ENCODE results near the gene MEF2B.

The MEF2B gene

DNA sequence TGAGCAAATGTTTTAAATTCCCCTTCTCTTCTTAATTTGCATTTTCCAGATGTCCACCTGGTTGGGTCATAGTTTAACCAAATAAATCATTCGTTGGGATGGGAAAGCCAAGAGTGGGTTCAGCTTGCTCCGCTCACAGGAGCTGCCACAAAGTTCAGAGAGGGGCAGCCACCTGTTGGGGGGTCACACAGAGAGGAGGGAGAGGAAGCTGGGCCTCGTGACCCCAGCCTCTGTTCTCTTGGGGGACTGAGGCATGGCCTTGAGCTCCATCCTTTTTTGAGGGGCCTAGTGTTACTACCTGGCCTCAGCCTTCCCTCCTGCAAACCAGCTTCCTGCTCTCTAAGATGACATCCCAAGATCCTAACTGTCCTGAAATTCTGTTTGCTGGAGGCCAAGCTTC is 2.5 kb downstream of the MEF2B start:
- no peak for DNase-seq (ENCODE audit: low read depth)
- no peak overlapping the region for H3K4me3 ChIP-seq (ENCODE audit: low read depth, low read length)
- TF ChIP-seq, protein P1, sequence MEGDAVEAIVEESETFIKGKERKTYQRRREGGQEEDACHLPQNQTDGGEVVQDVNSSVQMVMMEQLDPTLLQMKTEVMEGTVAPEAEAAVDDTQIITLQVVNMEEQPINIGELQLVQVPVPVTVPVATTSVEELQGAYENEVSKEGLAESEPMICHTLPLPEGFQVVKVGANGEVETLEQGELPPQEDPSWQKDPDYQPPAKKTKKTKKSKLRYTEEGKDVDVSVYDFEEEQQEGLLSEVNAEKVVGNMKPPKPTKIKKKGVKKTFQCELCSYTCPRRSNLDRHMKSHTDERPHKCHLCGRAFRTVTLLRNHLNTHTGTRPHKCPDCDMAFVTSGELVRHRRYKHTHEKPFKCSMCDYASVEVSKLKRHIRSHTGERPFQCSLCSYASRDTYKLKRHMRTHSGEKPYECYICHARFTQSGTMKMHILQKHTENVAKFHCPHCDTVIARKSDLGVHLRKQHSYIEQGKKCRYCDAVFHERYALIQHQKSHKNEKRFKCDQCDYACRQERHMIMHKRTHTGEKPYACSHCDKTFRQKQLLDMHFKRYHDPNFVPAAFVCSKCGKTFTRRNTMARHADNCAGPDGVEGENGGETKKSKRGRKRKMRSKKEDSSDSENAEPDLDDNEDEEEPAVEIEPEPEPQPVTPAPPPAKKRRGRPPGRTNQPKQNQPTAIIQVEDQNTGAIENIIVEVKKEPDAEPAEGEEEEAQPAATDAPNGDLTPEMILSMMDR (IDR thresholded peaks at IDR 0.05; ENCODE audit: insufficient read depth, low read depth, low read length, missing control alignments): no peak

DNA sequence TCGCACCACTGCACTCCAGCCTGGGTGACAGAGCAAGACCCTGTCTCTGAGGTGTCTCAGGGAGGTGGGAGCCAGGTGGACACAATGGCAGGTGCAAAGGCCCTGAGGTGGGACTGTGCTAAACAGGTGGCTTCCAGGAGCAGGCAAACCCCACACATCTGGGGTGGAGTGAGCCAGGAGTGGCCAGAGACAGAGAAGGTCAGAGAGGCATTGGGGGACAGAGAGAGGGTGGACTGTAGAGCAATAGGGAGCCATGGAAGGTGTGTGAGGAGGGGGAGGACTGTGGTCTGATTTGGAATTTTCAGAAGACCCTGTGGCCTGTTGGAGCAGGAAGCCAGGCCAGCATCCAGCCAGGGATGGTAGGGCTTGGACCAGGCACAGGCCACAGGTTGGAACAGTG is 4.7 kb downstream of the MEF2B start:
- H3K4me3 ChIP-seq (ENCODE audit: low read depth, low read length): no peak overlapping the region
- no peak for DNase-seq (ENCODE audit: low read depth)
- TF ChIP-seq, protein P1 (IDR thresholded peaks at IDR 0.05; ENCODE audit: insufficient read depth, low read depth, low read length, missing control alignments): no peak

DNA sequence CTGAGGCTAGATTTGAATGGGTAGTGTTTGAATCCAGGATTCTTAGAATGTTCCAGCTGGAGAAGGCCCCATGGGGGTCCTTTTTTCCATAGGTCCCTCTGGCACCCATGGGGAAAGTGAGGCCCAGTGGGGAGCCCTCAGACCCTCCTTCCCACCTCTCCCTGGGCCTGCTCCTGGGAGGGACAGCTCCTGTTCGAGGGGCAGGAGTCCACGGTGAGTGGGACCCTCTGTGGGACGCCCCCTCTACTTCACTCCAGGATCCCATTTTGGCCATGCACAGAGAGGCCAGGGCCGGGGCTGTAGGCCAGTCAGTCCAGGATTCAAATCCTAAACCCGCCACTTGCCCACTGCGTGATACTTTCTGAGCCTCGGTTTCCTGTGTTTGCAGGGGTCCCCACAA is 7.6 kb downstream of the MEF2B start:
- DNase-seq (ENCODE audit: low read depth): no peak
- H3K4me3 ChIP-seq (ENCODE audit: low read depth, low read length): no peak overlapping the region
- TF ChIP-seq, protein P1 (IDR thresholded peaks at IDR 0.05; ENCODE audit: insufficient read depth, low read depth, low read length, missing control alignments): no peak

DNA sequence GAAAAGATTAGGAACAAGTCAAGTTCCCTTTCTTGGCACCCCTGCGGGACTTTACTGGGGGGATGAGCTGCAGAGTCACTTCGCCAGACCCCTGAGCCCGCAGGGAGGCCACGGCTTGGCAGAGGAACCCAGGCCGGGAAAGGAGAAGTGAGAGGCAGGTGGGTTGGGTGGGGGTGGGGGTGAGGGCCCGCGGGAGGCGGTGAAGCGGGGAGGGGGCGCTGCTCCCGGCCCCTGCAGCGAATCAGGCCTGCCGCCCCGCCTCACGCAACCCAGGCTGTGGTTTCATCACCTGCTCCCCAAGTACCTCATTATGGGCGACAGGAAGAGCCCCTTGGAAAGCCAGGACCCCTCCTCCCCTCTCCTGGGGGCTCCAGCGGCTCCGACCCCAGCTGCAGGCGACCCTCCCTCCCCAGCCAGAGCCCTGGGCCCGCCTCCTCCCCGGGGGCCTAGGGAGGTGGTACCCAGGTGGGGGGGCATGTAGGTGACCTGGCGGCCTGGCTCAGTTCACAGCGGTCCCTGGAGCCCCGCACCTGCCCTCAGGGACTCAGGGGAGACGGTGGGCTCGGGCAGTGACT is 9.5 kb downstream of the MEF2B start:
- peak; percentile 60 for DNase-seq (ENCODE audit: low read depth)
- TF ChIP-seq, protein P1 (IDR thresholded peaks at IDR 0.05; ENCODE audit: insufficient read depth, low read depth, low read length, missing control alignments): no peak
- no peak overlapping the region for H3K4me3 ChIP-seq (ENCODE audit: low read depth, low read length)

DNA sequence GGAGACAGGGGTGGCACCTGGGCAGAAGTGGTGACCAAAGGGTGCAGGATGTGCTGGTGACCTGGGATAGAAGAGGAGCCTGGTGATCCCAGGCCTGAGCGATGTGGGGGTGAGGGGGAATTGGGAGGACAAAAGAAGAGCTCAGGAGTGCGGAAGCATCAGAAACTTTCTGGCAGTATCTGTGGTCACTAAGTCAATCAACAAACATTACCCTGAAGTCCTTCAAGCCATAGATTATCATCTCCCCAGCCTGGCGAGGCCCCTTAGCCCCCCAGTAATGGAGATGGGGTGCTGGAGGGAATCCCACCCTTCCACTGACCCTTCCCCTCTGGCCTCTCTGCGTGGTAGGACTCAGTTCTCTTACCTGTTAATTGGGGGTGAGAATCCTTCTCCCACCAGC is 10.5 kb downstream of the MEF2B start:
- TF ChIP-seq, protein P1 (IDR thresholded peaks at IDR 0.05; ENCODE audit: insufficient read depth, low read depth, low read length, missing control alignments): no peak
- H3K4me3 ChIP-seq (ENCODE audit: low read depth, low read length): no peak overlapping the region
- no peak for DNase-seq (ENCODE audit: low read depth)

DNA sequence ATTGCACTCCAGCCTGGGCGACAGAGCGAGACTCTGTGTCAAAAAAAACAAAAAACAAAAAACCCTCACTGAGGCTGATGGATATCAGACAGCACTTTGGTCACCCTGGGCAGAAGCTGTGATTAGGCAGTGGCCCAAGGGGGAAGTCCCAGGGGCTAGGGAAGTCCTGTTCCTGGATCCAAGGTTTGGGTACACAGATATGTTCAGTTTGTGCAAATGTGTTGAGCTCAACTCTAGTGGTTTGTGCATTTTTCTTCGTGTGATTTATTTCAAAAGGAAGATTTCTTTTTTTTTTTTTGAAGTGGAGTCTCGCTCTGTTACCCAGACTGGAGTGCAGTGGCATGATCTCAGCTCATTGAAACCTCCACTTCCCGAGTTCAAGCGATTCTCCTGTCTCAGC is 12.3 kb downstream of the MEF2B start:
- TF ChIP-seq, protein P1 (IDR thresholded peaks at IDR 0.05; ENCODE audit: insufficient read depth, low read depth, low read length, missing control alignments): no peak
- DNase-seq (ENCODE audit: low read depth): no peak
- H3K4me3 ChIP-seq (ENCODE audit: low read depth, low read length): no peak overlapping the region
